ENCODE measurements around the gene SIRT3.
A peak's percentile ranks its signal among the peaks of the same experiment; 100 is the strongest.

The SIRT3 gene

GRCh38 chr11:235997-236773 lies at the start of gene SIRT3:
Gene SIRT3 (minus strand): TSS chr11:236342. CDS start chr11:236328, 14 bp downstream.
- peak; percentile 71 for DNase-seq (ENCODE audit: low read depth)

GRCh38 chr11:285894-286220 lies 49.7 kb upstream of the SIRT3 start:
- DNase-seq (ENCODE audit: low read depth): no peak

GRCh38 chr11:285021-285893 lies 49.1 kb upstream of the SIRT3 start:
- no peak for DNase-seq (ENCODE audit: low read depth)

- no peak for DNase-seq (ENCODE audit: low read depth)
These were observed 48.2 kb upstream of the SIRT3 start for GRCh38 chr11:284105-285020.

GRCh38 chr11:283405-284104 lies 47.4 kb upstream of the SIRT3 start:
- no peak for DNase-seq (ENCODE audit: low read depth)

- no peak for DNase-seq (ENCODE audit: low read depth)
These were observed 46.7 kb upstream of the SIRT3 start for GRCh38 chr11:282630-283360.

- DNase-seq (ENCODE audit: low read depth): no peak
These were observed 46.0 kb upstream of the SIRT3 start for GRCh38 chr11:282171-282570.

- DNase-seq (ENCODE audit: low read depth): no peak
These were observed 45.5 kb upstream of the SIRT3 start for GRCh38 chr11:281486-282161.

- DNase-seq (ENCODE audit: low read depth): no peak
These were observed 44.8 kb upstream of the SIRT3 start for GRCh38 chr11:280706-281485.

GRCh38 chr11:279966-280705 lies 44.0 kb upstream of the SIRT3 start:
- DNase-seq (ENCODE audit: low read depth): no peak

- no peak for DNase-seq (ENCODE audit: low read depth)
These were observed 43.2 kb upstream of the SIRT3 start for GRCh38 chr11:279040-279965.

- DNase-seq (ENCODE audit: low read depth): no peak
These were observed 42.1 kb upstream of the SIRT3 start, which contains the start of gene NLRP6 for GRCh38 chr11:278001-278951. Gene NLRP6 (plus strand): TSS chr11:278407. CDS start chr11:278570, 163 bp downstream.

- DNase-seq (ENCODE audit: low read depth): no peak
These were observed 40.1 kb upstream of the SIRT3 start for GRCh38 chr11:276219-276618.

- no peak for DNase-seq (ENCODE audit: low read depth)
These were observed 36.7 kb upstream of the SIRT3 start for GRCh38 chr11:272931-273198.

GRCh38 chr11:272195-272930 lies 36.2 kb upstream of the SIRT3 start:
- DNase-seq (ENCODE audit: low read depth): no peak

- no peak for DNase-seq (ENCODE audit: low read depth)
These were observed 35.2 kb upstream of the SIRT3 start for GRCh38 chr11:271319-271715.
